Adrenal gland (tissue), 5 donors: ENCODE measurements around the gene APLP2.

Source experiments
- CTCF ChIP-seq, 6 experiments: fragments of 450-650 bp in 4 of 6; fragments of 200-600 bp in 2 of 6; sonication (generic) in 1 of 6; IDR thresholded peaks; 1 replicate in 5 of 6; 2 replicates in 1 of 6; pipeline versions ENCODE4 v1.5.1 to v1.8.0; 2016 to 2021; ENCODE audit warnings: antibody characterized with exemption in 6 of 6, mild to moderate bottlenecking in 2 of 6, moderate library complexity in 1 of 6
- POLR2A ChIP-seq, 2 donors: fragments of 450-650 bp; IDR thresholded peaks; one replicate each; pipeline ENCODE4 v1.6.1; 2017; ENCODE audit warnings: antibody characterized with exemption in 2 of 2, mild to moderate bottlenecking in 2 of 2, moderate library complexity in 1 of 2
- donor health status: DM: no; HTN: no; CAD: no.

- TF ChIP-seq CTCF (IDR thresholded peaks at IDR 0.05), result no peak
- no peak for TF ChIP-seq POLR2A (IDR thresholded peaks at IDR 0.05)
These were observed 118.4 kb downstream of the APLP2 start for GRCh38 chr11:130188047-130188446.
